ENCODE data around the gene CAMKK1. TPM values are rescaled to one million over a fixed set of nuclear protein-coding genes. Genes with fewer than 3 reads are reported as not detected.

The CAMKK1 gene
- total and polyA plus RNA-seq, 2 donors (not counting 3 experiments of a cell fraction or from before 2014, with no cell fraction given) = 4.5 to 6.1 TPM

DNA sequence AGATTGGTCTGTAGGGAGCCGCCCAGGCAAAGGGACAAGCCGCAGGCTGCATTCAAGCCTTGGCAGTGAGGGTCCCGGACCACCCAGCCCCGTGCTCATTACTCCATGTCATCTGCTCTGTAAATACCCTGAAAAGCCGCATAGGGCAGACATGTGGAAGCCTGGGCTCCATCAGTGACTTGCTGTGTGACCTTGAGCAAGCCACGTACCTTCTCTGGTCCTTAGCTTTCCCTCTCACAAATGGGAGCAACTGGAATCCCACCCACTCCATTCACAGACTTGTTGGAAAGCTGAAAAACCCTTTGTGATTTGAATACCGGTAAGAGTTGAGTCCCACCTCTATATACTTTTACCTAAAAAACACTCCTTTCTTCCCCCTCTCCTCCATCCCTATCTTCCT, 11.9 kb downstream of the CAMKK1 start:
- FAIRE-seq = no peak
- H3K9me1 ChIP-seq (replicated peaks; ENCODE audit: control insufficient read depth, extremely low read depth, insufficient read depth, low read length) = no peaks in the 10 kb centered on the region
- intact Hi-C loops (cut with micrococcal nuclease) (no loop called here), dilution Hi-C loops (cut with MboI; ENCODE audit: extremely low pct_ligation_motif_present, low sequenced_read_pairs) (no loop called here)
- no peak overlapping the region for H3K4me2 ChIP-seq (ENCODE audit: insufficient read depth, low read length)
- peaks cover 0 to 3% of the 10 kb centered on the region in 2 experiments for H3K36me3 ChIP-seq (ENCODE audit: control insufficient read depth in 2 of 2, extremely low read depth in 1 of 2, insufficient read depth in 2 of 2, low read length in 2 of 2)
- no peak for TF ChIP-seq POLR2A (IDR thresholded peaks at IDR 0.05; ENCODE audit: low read depth, low read length)
- no peak for TF ChIP-seq FOS (IDR thresholded peaks at IDR 0.05; ENCODE audit: borderline replicate concordance, insufficient read depth, low read length)
- TF ChIP-seq MYC (IDR thresholded peaks at IDR 0.05; ENCODE audit: low read depth, low read length) = no peak
- TF ChIP-seq JUN (IDR thresholded peaks at IDR 0.05; ENCODE audit: borderline replicate concordance, insufficient read depth, insufficient read length, low read depth) = no peak
- no peak for TF ChIP-seq GATA2 (IDR thresholded peaks at IDR 0.05; ENCODE audit: insufficient read depth, insufficient read length, low read depth, low read length)
- TF ChIP-seq, protein P1, sequence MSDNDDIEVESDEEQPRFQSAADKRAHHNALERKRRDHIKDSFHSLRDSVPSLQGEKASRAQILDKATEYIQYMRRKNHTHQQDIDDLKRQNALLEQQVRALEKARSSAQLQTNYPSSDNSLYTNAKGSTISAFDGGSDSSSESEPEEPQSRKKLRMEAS (IDR thresholded peaks at IDR 0.05; ENCODE audit: insufficient read depth, insufficient read length) = no peak
- TF ChIP-seq, protein P2, sequence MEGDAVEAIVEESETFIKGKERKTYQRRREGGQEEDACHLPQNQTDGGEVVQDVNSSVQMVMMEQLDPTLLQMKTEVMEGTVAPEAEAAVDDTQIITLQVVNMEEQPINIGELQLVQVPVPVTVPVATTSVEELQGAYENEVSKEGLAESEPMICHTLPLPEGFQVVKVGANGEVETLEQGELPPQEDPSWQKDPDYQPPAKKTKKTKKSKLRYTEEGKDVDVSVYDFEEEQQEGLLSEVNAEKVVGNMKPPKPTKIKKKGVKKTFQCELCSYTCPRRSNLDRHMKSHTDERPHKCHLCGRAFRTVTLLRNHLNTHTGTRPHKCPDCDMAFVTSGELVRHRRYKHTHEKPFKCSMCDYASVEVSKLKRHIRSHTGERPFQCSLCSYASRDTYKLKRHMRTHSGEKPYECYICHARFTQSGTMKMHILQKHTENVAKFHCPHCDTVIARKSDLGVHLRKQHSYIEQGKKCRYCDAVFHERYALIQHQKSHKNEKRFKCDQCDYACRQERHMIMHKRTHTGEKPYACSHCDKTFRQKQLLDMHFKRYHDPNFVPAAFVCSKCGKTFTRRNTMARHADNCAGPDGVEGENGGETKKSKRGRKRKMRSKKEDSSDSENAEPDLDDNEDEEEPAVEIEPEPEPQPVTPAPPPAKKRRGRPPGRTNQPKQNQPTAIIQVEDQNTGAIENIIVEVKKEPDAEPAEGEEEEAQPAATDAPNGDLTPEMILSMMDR (IDR thresholded peaks at IDR 0.05; ENCODE audit: extremely low read depth in 1 of 2, insufficient read depth in 1 of 2, low read depth in 1 of 2, low read length in 2 of 2) = no peak
- no peak for TF ChIP-seq POLR2AphosphoS5 (IDR thresholded peaks at IDR 0.05; ENCODE audit: insufficient read depth, low read depth, low read length)
- no peak for TF ChIP-seq EZH2 (IDR thresholded peaks at IDR 0.05; ENCODE audit: borderline replicate concordance, low read depth, low read length, severe bottlenecking)
- no peaks in the 10 kb centered on the region for H3K79me2 ChIP-seq (ENCODE audit: control insufficient read depth, insufficient read depth, low read length)
- no peak overlapping the region for H2AFZ ChIP-seq (ENCODE audit: low read depth, low read length)
- H3K9ac ChIP-seq (replicated peaks; ENCODE audit: extremely low read depth, insufficient read depth, low read length) = no peak overlapping the region
- no TSS peak for BruUV-seq (replicated peaks)
- H3K4me3 ChIP-seq (replicated peaks in 1 of 3; ENCODE audit: insufficient read depth in 1 of 3, low read depth in 1 of 3, low read length in 3 of 3) = no peak overlapping the region
- H4K20me1 ChIP-seq (replicated peaks; ENCODE audit: control insufficient read depth, extremely low read depth, insufficient read depth, low read length) = no peaks in the 10 kb centered on the region
- peaks cover 7% of the 10 kb centered on the region for H3K4me1 ChIP-seq (ENCODE audit: control insufficient read depth, extremely low read depth, insufficient read depth, low read length)
- ChIA-PET POLR2A (no interaction called here), CTCF (interaction anchor here (0.6 to 1.5 kb wide), 2 partner anchors 12 to 35 kb away, joined by 3 read pairs; partner anchors contain the start of genes CAMKK1 and NCBP3)
- no peaks in the 10 kb centered on the region for H3K27me3 ChIP-seq (ENCODE audit: control insufficient read depth in 2 of 2, insufficient read depth in 2 of 2, low read length in 2 of 2)
- DNase-seq (ENCODE audit: low read depth, low spot score) = no peak
- H3K9me3 ChIP-seq (replicated peaks; ENCODE audit: control insufficient read depth, insufficient read depth, low read length) = no peaks in the 10 kb centered on the region
- no peak overlapping the region for H3K27ac ChIP-seq (ENCODE audit: insufficient read depth, low read depth, low read length)

Measured in endothelial cell of umbilical vein (primary cell).